ENCODE results near the gene IL17RD.

- TF ChIP-seq NR2C2 (CRISPR knock-in tag; IDR thresholded peaks at IDR 0.05) (no peak), NR2C2 (tag; IDR thresholded peaks at IDR 0.05) (no peak), NFIC (IDR thresholded peaks at IDR 0.05) (no peak), ZNF75A (CRISPR knock-in tag; IDR thresholded peaks at IDR 0.05) (no peak), ZBTB49 (CRISPR knock-in tag; IDR thresholded peaks at IDR 0.05; ENCODE audit: borderline replicate concordance) (no peak), ZNF695 (CRISPR knock-in tag; IDR thresholded peaks at IDR 0.05) (no peak), ZNF274 (IDR thresholded peaks at IDR 0.05; ENCODE audit: borderline replicate concordance, low read depth, low read length) (no peak), ATF1 (CRISPR knock-in tag; IDR thresholded peaks at IDR 0.05) (no peak), ATF1 (tag; IDR thresholded peaks at IDR 0.05) (no peak), RERE (CRISPR knock-in tag; IDR thresholded peaks at IDR 0.05; ENCODE audit: borderline replicate concordance) (no peak), CTCF (IDR thresholded peaks at IDR 0.05 in 2 of 3, conservative IDR thresholded peaks at IDR 0.05 in 1 of 3; ENCODE audit: insufficient read depth in 2 of 3, low read depth in 1 of 3, low read length in 3 of 3) (no peak), SMARCC2 (IDR thresholded peaks at IDR 0.05; ENCODE audit: low read depth) (no peak)
These were observed 18.1 kb downstream of the IL17RD start for GRCh38 chr3:57147071-57147470.

All from K562 (cell line).